WTC11 (cell line): ENCODE data around the gene CLN6. TPM values are rescaled to one million over a fixed set of nuclear protein-coding genes. Genes with fewer than 3 reads are reported as not detected.
"Not testable (repeated sequence)": the region's sequence is repeated elsewhere in the genome, so short reads cannot be mapped to it uniquely, and the experiment has no call there.

Source experiments
- ATAC-seq: fragments of 200-7000 bp; cut with Tn5 transposase; 2 replicates; pipeline ENCODE4 v1.10.0; 2021; ENCODE audit warnings: mild to moderate bottlenecking, moderate library complexity
- CTCF ChIA-PET: fragments of 300-600 bp; sonication (Branson Sonifier 250); formaldehyde crosslinking; loops from one replicate; lab custom pipeline; 2021; ENCODE audit warnings: antibody characterized with exemption; lab: Charles Lee
- POLR2A ChIA-PET: fragments of 350-600 bp; sonication (Branson Sonifier 250); formaldehyde crosslinking; loops from one replicate; lab custom pipeline; 2021; ENCODE audit warnings: antibody characterized with exemption; lab: Charles Lee
- DNase-seq: peaks from one replicate; pipeline ENCODE4 v3.0.0; 2021; ENCODE audit warnings: low spot score
- H3K27ac Mint-ChIP-seq: 2 replicates; pipeline ENCODE4 v1.8.0; 2021; ENCODE audit warnings: mixed read lengths
- H3K27me3 Mint-ChIP-seq: 2 replicates; pipeline ENCODE4 v1.8.0; 2021; ENCODE audit warnings: low read depth, mild to moderate bottlenecking, moderate library complexity, mixed read lengths
- H3K36me3 Mint-ChIP-seq: 2 replicates; pipeline ENCODE4 v1.8.0; 2021; ENCODE audit warnings: mixed read lengths
- H3K4me1 Mint-ChIP-seq: 2 replicates; pipeline ENCODE4 v1.8.0; 2022; ENCODE audit warnings: mixed read lengths
- H3K4me3 Mint-ChIP-seq: 2 replicates; pipeline ENCODE4 v1.8.0; 2021; ENCODE audit warnings: mild to moderate bottlenecking, moderate library complexity, mixed read lengths
- H3K9me3 Mint-ChIP-seq: 2 replicates; pipeline ENCODE4 v1.8.0; 2021; ENCODE audit warnings: mixed read lengths
- ATF1 ChIP-seq: sonication (generic); formaldehyde crosslinking; IDR thresholded peaks from 2 replicates; pipeline ENCODE4 v1.8.1; 2023; ENCODE audit warnings: mild to moderate bottlenecking, moderate library complexity, missing genetic modification reagents
- ATF2 ChIP-seq: sonication (generic); formaldehyde crosslinking; IDR thresholded peaks from 2 replicates; pipeline ENCODE4 v1.8.1; 2022; ENCODE audit warnings: low read depth, missing genetic modification reagents, borderline replicate concordance
- CREM ChIP-seq: sonication (generic); formaldehyde crosslinking; IDR thresholded peaks from 2 replicates; pipeline ENCODE4 v1.8.1; 2022; ENCODE audit warnings: mild to moderate bottlenecking, missing genetic modification reagents, moderate library complexity
- E2F5 ChIP-seq: sonication (generic); formaldehyde crosslinking; IDR thresholded peaks from 2 replicates; pipeline ENCODE4 v1.8.1; 2022; ENCODE audit warnings: mild to moderate bottlenecking, moderate library complexity, missing genetic modification reagents
- EMX1 ChIP-seq: fragments of 250-450 bp; sonication (Bioruptor Pico); IDR thresholded peaks from 2 replicates; pipeline ENCODE4 v1.8.0; 2021; ENCODE audit warnings: mild to moderate bottlenecking
- ESRRA ChIP-seq: sonication (generic); formaldehyde crosslinking; IDR thresholded peaks from 2 replicates; pipeline ENCODE4 v1.8.1; 2022; ENCODE audit warnings: mild to moderate bottlenecking, missing genetic modification reagents, borderline replicate concordance
- FOXJ3 ChIP-seq: sonication (generic); formaldehyde crosslinking; IDR thresholded peaks from 2 replicates; pipeline ENCODE4 v1.9.0; 2021; ENCODE audit warnings: missing genetic modification reagents, mild to moderate bottlenecking, borderline replicate concordance
- GABPB1 ChIP-seq: sonication (generic); formaldehyde crosslinking; IDR thresholded peaks from 2 replicates; pipeline ENCODE4 v1.8.1; 2023; ENCODE audit warnings: mild to moderate bottlenecking, missing genetic modification reagents
- GTF2I ChIP-seq: fragments of 250-450 bp; sonication (Bioruptor Pico); conservative IDR thresholded peaks from 2 replicates; pipeline ENCODE4 v1.4.0; 2021; ENCODE audit warnings: mild to moderate bottlenecking
- HMGXB4 ChIP-seq: sonication (generic); formaldehyde crosslinking; IDR thresholded peaks from 2 replicates; pipeline ENCODE4 v1.8.1; 2023; ENCODE audit warnings: mild to moderate bottlenecking, moderate library complexity, missing genetic modification reagents
- JAZF1 ChIP-seq: fragments of 250-450 bp; sonication (Bioruptor Pico); IDR thresholded peaks from 2 replicates; pipeline ENCODE4 v1.9.0; 2021; ENCODE audit warnings: moderate library complexity, mild to moderate bottlenecking, inconsistent platforms
- NR2C2 ChIP-seq: sonication (generic); formaldehyde crosslinking; IDR thresholded peaks from 2 replicates; pipeline ENCODE4 v1.8.0; 2022; ENCODE audit warnings: mild to moderate bottlenecking, missing genetic modification reagents
- RELA ChIP-seq: sonication (generic); formaldehyde crosslinking; IDR thresholded peaks from 2 replicates; pipeline ENCODE4 v1.8.1; 2022; ENCODE audit warnings: missing genetic modification reagents, mild to moderate bottlenecking, borderline replicate concordance
- SMAD4 ChIP-seq: sonication (generic); formaldehyde crosslinking; IDR thresholded peaks from 2 replicates; pipeline ENCODE4 v1.8.0; 2022; ENCODE audit warnings: mild to moderate bottlenecking, missing genetic modification reagents
- SP1 ChIP-seq: sonication (generic); formaldehyde crosslinking; conservative IDR thresholded peaks from 2 replicates; pipeline ENCODE4 v1.8.1; 2022; ENCODE audit warnings: missing genetic modification reagents
- USF2 ChIP-seq: sonication (generic); formaldehyde crosslinking; IDR thresholded peaks from 2 replicates; pipeline ENCODE4 v1.8.1; 2023; ENCODE audit warnings: mild to moderate bottlenecking, missing genetic modification reagents, moderate library complexity
- ZNF121 ChIP-seq: sonication (generic); formaldehyde crosslinking; IDR thresholded peaks from 2 replicates; pipeline ENCODE4 v1.8.0; 2023; ENCODE audit warnings: missing genetic modification reagents
- ZNF317 ChIP-seq: sonication (generic); formaldehyde crosslinking; IDR thresholded peaks from 2 replicates; pipeline ENCODE4 v1.8.1; 2023; ENCODE audit warnings: low read depth, mild to moderate bottlenecking, moderate library complexity, missing genetic modification reagents, borderline replicate concordance
- ZNF423 ChIP-seq: fragments of 250-450 bp; sonication (Bioruptor Pico); IDR thresholded peaks from 2 replicates; pipeline ENCODE4 v2.1.2; 2022; ENCODE audit warnings: mild to moderate bottlenecking, moderate library complexity
- total RNA-seq: library from RNA; stranded (reverse); gene quantifications from 3 replicates; pipeline ENCODE4 v1.2.3, GENCODE V29; 2021
- TF ChIP-seq, protein P1 (sequence below): sonication (generic); formaldehyde crosslinking; IDR thresholded peaks from 2 replicates; pipeline ENCODE4 v1.8.1; 2022; ENCODE audit warnings: low read depth, mild to moderate bottlenecking, moderate library complexity, missing genetic modification reagents, borderline replicate concordance
- TF ChIP-seq, protein P2 (sequence below): sonication (generic); formaldehyde crosslinking; IDR thresholded peaks from 2 replicates; pipeline ENCODE4 v1.8.1; 2022; ENCODE audit warnings: mild to moderate bottlenecking, missing genetic modification reagents, moderate library complexity, borderline replicate concordance
- TF ChIP-seq, protein P3 (sequence below): sonication (generic); formaldehyde crosslinking; IDR thresholded peaks from 2 replicates; pipeline ENCODE4 v1.8.0; 2022; ENCODE audit warnings: mild to moderate bottlenecking, missing genetic modification reagents

Gene CLN6
- total RNA-seq, 1 experiment from 2014 or later = 50.2 TPM

- TF ChIP-seq, protein P1, sequence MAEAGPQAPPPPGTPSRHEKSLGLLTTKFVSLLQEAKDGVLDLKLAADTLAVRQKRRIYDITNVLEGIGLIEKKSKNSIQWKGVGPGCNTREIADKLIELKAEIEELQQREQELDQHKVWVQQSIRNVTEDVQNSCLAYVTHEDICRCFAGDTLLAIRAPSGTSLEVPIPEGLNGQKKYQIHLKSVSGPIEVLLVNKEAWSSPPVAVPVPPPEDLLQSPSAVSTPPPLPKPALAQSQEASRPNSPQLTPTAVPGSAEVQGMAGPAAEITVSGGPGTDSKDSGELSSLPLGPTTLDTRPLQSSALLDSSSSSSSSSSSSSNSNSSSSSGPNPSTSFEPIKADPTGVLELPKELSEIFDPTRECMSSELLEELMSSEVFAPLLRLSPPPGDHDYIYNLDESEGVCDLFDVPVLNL (CRISPR knock-in tag) = no peak
- TF ChIP-seq ESRRA (no peak), ZNF317 (no peak)
These were observed 25.6 kb downstream of the CLN6 start (continued) for GRCh38 chr15:68203956-68204355.

GRCh38 chr15:68203486-68203885 is 26.0 kb downstream of the CLN6 start:
- Mint-ChIP-seq H3K27ac (no peak overlapping the region), H3K4me1 (peaks cover 51% of the 10 kb centered on the region), H3K4me3 (no peak overlapping the region), H3K36me3 (no peaks in the 10 kb centered on the region), H3K9me3 (no peaks in the 10 kb centered on the region), H3K27me3 (no peaks in the 10 kb centered on the region)
- ChIA-PET CTCF (no interaction called here), POLR2A (no interaction called here)
- no peak for DNase-seq
- TF ChIP-seq ZNF317 (no peak), ATF1 (CRISPR knock-in tag) (no peak), FOXJ3 (CRISPR knock-in tag) (no peak), GABPB1 (no peak), EMX1 (no peak), USF2 (CRISPR knock-in tag) (no peak), JAZF1 (no peak), CREM (CRISPR knock-in tag) (no peak), E2F5 (CRISPR knock-in tag) (no peak), GTF2I (no peak), SP1 (CRISPR knock-in tag) (no peak), SMAD4 (CRISPR knock-in tag) (no peak), ATF2 (CRISPR knock-in tag) (no peak), NR2C2 (CRISPR knock-in tag) (no peak), ZNF423 (CRISPR knock-in tag) (no peak), RELA (CRISPR knock-in tag) (no peak), ZNF121 (CRISPR knock-in tag) (no peak), HMGXB4 (no peak)
- TF ChIP-seq, protein P2, sequence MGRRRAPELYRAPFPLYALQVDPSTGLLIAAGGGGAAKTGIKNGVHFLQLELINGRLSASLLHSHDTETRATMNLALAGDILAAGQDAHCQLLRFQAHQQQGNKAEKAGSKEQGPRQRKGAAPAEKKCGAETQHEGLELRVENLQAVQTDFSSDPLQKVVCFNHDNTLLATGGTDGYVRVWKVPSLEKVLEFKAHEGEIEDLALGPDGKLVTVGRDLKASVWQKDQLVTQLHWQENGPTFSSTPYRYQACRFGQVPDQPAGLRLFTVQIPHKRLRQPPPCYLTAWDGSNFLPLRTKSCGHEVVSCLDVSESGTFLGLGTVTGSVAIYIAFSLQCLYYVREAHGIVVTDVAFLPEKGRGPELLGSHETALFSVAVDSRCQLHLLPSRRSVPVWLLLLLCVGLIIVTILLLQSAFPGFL (CRISPR knock-in tag) = no peak
- TF ChIP-seq, protein P3, sequence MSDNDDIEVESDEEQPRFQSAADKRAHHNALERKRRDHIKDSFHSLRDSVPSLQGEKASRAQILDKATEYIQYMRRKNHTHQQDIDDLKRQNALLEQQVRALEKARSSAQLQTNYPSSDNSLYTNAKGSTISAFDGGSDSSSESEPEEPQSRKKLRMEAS (CRISPR knock-in tag) = no peak
- ATAC-seq = no peak

DNA sequence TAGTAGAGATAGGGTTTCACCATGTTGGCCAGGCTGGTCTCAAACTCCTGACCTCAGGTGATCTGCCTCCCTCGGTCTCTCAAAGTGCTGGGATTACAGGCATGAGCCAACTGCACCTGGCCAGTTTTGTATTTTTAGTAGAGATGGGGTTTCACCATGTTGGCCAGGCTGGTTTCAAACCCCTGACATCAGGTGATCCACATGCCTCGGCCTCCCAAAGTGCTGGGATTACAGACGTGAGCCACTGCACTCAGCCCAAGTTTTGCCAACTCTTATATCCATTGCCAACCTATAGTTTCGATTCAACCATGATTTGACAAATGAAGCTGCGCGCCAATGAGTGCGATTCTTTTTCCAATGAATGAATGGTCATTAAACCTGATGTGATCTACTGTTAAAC is 26.5 kb downstream of the CLN6 start:
- H3K4me1 Mint-ChIP-seq = peaks cover 51% of the 10 kb centered on the region

More for the DNA sequence above, 26.5 kb downstream of the CLN6 start:
- H3K27me3 Mint-ChIP-seq, H3K27ac Mint-ChIP-seq, H3K4me3 Mint-ChIP-seq, POLR2A ChIA-PET, H3K9me3 Mint-ChIP-seq, H3K36me3 Mint-ChIP-seq, DNase-seq, ATAC-seq: not testable (repeated sequence)
- CTCF ChIA-PET = interaction anchor here (0.9 kb wide), 1 partner anchor 104 kb away, joined by 3 read pairs; no protein-coding TSS in a partner anchor
